HG03558 (cell line): ENCODE data around the gene ALKBH4.
"Not testable (repeated sequence)": the region's sequence is repeated elsewhere in the genome, so short reads cannot be mapped to it uniquely, and the experiment has no call there.

Experiments used
- ATAC-seq: cut with Tn5 transposase; IDR thresholded peaks from one replicate; pipeline ENCODE4 v1.9.1; 2021; ENCODE audit warnings: moderate number of reproducible peaks; ENCODE audit not compliant: unreplicated experiment; ENCODE audit errors: extremely low read depth

The ALKBH4 gene

DNA sequence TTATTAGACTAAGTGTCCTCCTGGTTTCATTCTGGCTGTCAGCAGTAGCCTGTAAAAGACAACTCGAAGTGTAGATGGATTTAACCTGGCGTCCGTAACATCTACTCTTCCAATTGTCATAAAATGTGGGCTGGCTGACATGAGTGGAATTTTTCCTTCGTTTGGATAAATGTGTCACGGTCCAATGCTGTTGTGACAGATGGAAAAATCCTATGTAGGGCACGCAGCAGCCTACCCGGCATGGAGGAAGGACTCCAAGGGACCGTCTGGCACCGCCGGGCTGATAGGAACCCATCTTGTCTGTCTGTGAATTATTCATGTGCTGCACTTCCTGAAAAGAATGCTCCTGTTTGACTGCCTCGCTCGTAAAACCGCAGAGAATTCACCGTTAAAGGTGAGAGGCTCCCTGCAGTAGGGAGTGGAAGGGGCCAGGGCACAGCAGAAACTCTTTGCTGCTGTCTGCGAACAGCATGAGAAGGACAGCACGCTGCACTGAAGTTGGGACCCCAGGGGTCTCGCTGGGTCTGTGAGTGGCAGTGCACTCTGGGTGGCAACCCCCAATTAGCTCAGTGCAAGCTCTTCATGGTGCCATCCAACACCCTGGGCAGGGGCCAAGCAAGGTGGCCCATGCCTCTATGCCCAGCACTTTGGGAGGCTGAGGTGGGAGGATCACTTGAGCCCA is 32.9 kb downstream of the ALKBH4 start:
- no peak for ATAC-seq

DNA sequence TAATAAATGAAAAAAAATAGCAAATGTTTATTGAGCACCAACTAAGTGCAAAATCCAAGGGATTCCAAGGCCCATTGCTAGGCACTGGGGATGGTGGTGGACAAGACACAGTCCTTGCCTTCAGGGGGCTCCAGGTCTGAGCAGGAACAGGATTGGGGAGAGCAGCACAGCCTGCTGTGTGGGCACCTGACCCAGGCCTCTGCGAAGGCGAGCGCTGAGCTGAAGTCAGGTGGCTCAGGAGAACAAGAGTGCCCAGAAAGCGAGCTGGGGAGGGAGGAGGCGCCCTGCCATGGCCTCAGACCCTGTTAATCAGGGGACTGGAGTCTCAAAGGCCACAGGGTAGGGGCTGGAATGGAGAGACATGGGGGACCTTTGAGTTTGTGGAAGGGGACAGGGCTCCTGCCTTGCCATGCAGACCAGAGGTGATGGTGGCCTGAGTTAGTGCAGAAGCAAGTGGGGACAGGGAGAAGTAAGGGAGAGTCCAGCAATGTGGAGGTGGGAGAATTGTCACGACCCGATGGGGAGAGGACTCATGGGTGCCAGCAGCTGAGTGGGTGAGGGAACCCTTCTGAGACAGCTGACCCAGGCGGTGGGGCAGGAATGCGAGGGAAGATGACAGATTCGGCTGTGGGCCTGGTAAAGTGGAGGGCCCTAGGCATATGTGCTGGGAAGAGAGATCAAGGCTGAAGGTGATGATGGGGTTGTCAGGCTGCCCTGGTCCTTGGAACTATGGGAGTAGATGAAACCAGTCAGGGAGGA is 35.3 kb downstream of the ALKBH4 start:
- ATAC-seq, result no peak

DNA sequence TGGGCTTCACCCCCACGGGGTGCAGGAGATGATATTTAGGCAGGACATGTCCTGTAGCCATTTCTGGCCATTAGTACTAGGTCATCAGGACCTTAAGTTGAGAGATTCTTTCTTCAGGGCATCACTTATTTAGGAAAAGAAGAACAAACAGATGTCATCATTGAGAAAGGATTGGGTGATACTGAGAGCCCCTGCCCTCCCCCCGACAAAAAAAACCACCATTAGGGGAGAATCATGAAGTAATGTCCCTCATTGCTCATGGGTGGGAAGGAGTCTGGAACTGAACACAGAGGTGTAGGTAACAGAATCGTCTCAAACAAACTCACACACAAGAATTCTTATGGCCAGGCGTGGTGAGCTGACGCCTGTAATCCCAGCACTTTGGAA is 37.7 kb downstream of the ALKBH4 start:
- ATAC-seq, result no peak

- peak; percentile 39 for ATAC-seq
Measured at GRCh38 chr7:102426268-102427018, 38.2 kb downstream of the ALKBH4 start.

GRCh38 chr7:102425639-102426267 is 38.9 kb downstream of the ALKBH4 start:
- ATAC-seq, result peak; percentile 34

- peak; percentile 26 for ATAC-seq
Measured at GRCh38 chr7:102424787-102425218, 39.9 kb downstream of the ALKBH4 start.

GRCh38 chr7:102424129-102424551 is 40.5 kb downstream of the ALKBH4 start:
- no peak for ATAC-seq

- ATAC-seq, result no peak
Measured at GRCh38 chr7:102421706-102422240, 42.9 kb downstream of the ALKBH4 start.

DNA sequence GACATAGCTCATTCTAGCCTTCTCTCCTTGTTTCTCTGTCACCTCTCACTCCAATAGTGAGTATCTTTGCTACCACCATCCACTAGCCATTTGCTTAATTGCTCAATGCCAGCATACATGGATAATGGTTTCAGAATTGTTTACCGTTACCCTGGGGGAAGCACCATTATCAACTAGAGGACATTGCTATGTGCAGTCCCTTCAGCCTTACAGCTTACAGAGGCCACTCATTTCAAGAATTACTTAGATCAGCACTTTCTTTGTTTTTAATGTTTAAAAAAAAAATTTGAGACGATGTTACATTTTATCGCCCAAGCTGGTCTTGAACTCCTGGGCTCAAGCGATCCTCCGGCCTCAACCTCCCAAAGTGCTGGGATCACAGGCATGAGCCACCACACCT is 46.1 kb downstream of the ALKBH4 start:
- ATAC-seq, result no peak

GRCh38 chr7:102417105-102417504 is 47.6 kb downstream of the ALKBH4 start:
- ATAC-seq, result no peak

- no peak for ATAC-seq
Measured at GRCh38 chr7:102416406-102416805, 48.3 kb downstream of the ALKBH4 start.

- ATAC-seq, result no peak
Measured at GRCh38 chr7:102415685-102416225, 48.9 kb downstream of the ALKBH4 start.

- no peak for ATAC-seq
Measured at GRCh38 chr7:102413611-102414010, 51.1 kb downstream of the ALKBH4 start.

- ATAC-seq, result no peak
Measured at GRCh38 chr7:102413091-102413490, 51.6 kb downstream of the ALKBH4 start.

DNA sequence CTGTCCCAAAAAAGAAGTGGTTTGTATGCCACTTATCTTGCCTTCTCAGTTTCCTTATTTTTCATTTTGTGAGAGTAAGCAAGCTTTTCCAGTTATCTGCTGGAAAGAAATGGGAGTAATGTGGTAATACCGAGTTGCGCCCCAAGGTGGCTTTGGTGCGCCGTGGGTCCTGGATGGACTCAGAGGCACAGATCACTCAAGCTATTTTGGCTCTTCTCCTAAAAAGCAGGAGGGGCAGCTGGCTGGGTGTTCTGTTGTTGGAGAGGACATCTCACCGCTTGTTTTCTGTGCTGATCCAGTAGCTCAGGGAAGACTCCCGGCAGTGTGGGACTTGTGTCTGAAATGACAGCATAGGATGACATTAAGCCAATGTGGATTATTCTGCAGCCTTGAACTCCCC is 52.1 kb downstream of the ALKBH4 start:
- no peak for ATAC-seq

GRCh38 chr7:102410918-102411317 is 53.7 kb downstream of the ALKBH4 start:
- ATAC-seq, result no peak

- no peak for ATAC-seq
Measured at GRCh38 chr7:102410123-102410522, 54.5 kb downstream of the ALKBH4 start.

DNA sequence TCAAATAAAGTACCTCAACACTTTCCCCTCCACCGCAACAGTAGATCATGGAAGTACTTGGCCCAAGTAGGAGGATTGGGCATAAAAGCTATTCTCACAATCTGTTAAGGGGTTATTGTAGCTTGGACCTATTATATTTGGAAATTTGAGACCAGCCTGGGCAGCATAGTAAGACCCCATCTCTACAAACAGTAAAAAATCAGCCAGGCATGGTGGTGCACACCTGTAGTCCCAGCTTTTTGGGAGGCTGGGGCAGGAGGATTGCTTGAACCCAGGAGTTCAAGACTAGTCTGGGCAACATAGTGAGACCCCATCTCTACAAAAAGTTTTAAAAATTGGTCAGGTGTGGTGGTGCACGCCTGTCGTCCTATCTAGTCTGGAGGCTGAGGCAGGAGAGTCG is 55.3 kb downstream of the ALKBH4 start:
- no peak for ATAC-seq

- ATAC-seq, result not testable (repeated sequence)
Measured at GRCh38 chr7:102408530-102408929, 56.1 kb downstream of the ALKBH4 start.

GRCh38 chr7:102407910-102408309 is 56.8 kb downstream of the ALKBH4 start:
- no peak for ATAC-seq
